ENCODE data around the gene MDH2.
"Not testable (repeated sequence)": the region's sequence is repeated elsewhere in the genome, so short reads cannot be mapped to it uniquely, and the experiment has no call there.

GRCh38 chr7:76084115-76084514 is 36.2 kb downstream of the MDH2 start:
- TF ChIP-seq CTCF, POLR2AphosphoS5, POLR2A, EP300 (IDR thresholded peaks at IDR 0.05): not testable (repeated sequence)

Measured in stomach (tissue), 4 donors.